Colonic mucosa (tissue), 4 donors: ENCODE measurements around the gene MT1A. TPM values are rescaled to one million over a fixed set of nuclear protein-coding genes. Genes with fewer than 3 reads are reported as not detected.

Experiments used
- DNase-seq: peaks from one replicate; pipeline ENCODE4 v3.0.0-alpha.2; 2020
- H3K27ac ChIP-seq: fragments of 200-600 bp; one replicate; pipeline ENCODE4 v1.8.0; 2021
- H3K27me3 ChIP-seq: fragments of 200-600 bp; one replicate; pipeline ENCODE4 v1.8.0; 2021
- H3K36me3 ChIP-seq: fragments of 200-600 bp; one replicate; pipeline ENCODE4 v1.8.0; 2021
- H3K4me1 ChIP-seq: fragments of 200-600 bp; one replicate; pipeline ENCODE4 v1.8.0; 2021; ENCODE audit warnings: mild to moderate bottlenecking
- H3K4me3 ChIP-seq: fragments of 200-600 bp; one replicate; pipeline ENCODE4 v1.8.0; 2021
- H3K9ac ChIP-seq, 2 donors: one replicate each; pipeline ENCODE4 v1.7.0; 2013; ENCODE audit warnings: control low read depth in 2 of 2, low read depth in 2 of 2, low read length in 2 of 2
- H3K9me3 ChIP-seq: fragments of 200-600 bp; one replicate; pipeline ENCODE4 v1.8.0; 2021
- intact Hi-C: fragments of 100-400 bp; cut with DNase I; formaldehyde crosslinking; loops from one replicate; pipeline ENCODE4 v1.14.1; 2022
- total RNA-seq, 2 donors: library from RNA; stranded (reverse); fragmentation: NEBNext Ultra II Directional in 1 of 2; extraction: Animal tissue kit (Norgen Biotek cat#: 25700) in 1 of 2; gene quantifications; one replicate each; pipeline ENCODE4 v1.2.1, GENCODE V29; 2021
- TF ChIP-seq, protein P1 (sequence below): fragments of 200-600 bp; IDR thresholded peaks from one replicate; pipeline ENCODE4 v1.8.0; 2022; ENCODE audit warnings: antibody characterized with exemption, mild to moderate bottlenecking
- donor health status: healthy.
- donor health status: DM: no; HTN: no; CAD: no.
- donor health status: DM: no; HTN: no; CAD: no.

The MT1A gene
- total RNA-seq, 2 donors from 2014 or later, result 5.5 to 10.2 TPM

DNA sequence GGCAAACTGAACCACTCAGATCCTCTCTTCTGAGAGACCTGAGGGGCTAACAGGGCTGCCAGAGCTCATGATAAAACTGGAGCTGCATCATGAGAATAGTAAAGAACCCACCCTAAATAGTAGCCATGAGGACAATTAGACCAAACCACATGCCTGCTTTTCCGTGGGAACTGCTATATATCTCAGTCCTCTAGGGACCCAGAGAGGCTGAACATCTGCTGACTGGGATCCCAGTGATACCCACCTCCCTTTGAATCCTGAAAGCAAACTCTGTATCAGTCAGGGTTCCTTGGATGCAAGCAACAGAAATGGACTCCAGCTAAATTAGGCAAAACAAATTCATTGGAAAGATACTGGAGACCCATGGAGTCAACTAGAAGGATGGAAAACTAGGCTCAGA is 50.3 kb downstream of the MT1A start:
- no peak overlapping the region for H3K9ac ChIP-seq
- no peaks in the 10 kb centered on the region for H3K9me3 ChIP-seq
- intact Hi-C loops, result no loop called here
- no peaks in the 10 kb centered on the region for H3K4me1 ChIP-seq
- no peaks in the 10 kb centered on the region for H3K27me3 ChIP-seq
- TF ChIP-seq, protein P1, sequence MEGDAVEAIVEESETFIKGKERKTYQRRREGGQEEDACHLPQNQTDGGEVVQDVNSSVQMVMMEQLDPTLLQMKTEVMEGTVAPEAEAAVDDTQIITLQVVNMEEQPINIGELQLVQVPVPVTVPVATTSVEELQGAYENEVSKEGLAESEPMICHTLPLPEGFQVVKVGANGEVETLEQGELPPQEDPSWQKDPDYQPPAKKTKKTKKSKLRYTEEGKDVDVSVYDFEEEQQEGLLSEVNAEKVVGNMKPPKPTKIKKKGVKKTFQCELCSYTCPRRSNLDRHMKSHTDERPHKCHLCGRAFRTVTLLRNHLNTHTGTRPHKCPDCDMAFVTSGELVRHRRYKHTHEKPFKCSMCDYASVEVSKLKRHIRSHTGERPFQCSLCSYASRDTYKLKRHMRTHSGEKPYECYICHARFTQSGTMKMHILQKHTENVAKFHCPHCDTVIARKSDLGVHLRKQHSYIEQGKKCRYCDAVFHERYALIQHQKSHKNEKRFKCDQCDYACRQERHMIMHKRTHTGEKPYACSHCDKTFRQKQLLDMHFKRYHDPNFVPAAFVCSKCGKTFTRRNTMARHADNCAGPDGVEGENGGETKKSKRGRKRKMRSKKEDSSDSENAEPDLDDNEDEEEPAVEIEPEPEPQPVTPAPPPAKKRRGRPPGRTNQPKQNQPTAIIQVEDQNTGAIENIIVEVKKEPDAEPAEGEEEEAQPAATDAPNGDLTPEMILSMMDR, result no peak
- H3K27ac ChIP-seq, result no peak overlapping the region
- DNase-seq, result no peak
- no peak overlapping the region for H3K4me3 ChIP-seq
- no peaks in the 10 kb centered on the region for H3K36me3 ChIP-seq

DNA sequence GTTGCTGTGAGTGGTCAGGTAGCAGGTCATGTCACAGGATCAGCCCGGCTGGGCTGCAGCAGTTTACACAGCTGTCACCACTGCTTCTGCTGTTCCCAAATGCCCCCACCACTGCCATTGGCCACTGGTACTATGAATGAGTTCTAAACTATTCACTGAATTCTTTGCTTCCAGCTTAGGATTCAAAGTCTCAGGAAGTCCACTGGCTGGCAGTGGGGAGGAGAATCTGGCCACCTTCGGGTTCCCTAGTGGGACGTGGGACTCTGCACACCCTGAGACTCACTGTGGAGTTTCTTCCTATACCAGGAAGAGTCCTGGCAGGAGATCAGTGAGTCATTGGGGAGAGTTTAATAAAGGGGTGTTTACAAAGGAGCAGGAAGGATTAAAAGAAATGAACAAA is 50.7 kb downstream of the MT1A start:
- intact Hi-C loops, result no loop called here
- no peak overlapping the region for H3K27ac ChIP-seq

More for the DNA sequence above, 50.7 kb downstream of the MT1A start:
- DNase-seq, result no peak
- no peak overlapping the region for H3K4me3 ChIP-seq
- no peaks in the 10 kb centered on the region for H3K9me3 ChIP-seq
- no peak overlapping the region for H3K9ac ChIP-seq
- TF ChIP-seq, protein P1, result no peak
- H3K4me1 ChIP-seq, result no peaks in the 10 kb centered on the region
- no peaks in the 10 kb centered on the region for H3K27me3 ChIP-seq
- no peaks in the 10 kb centered on the region for H3K36me3 ChIP-seq

Other genes with a start within 250 kb of the MT1A start
- 10 to 100 TPM; 68.7 to 92.4 TPM for gene AMFR, start 213.1 kb upstream of the MT1A start, total RNA-seq
- gene NUDT21, start 187.3 kb upstream of the MT1A start, total RNA-seq, result 100 to 1,000 TPM in 1 of 2 donors, 10 to 100 TPM in 1; 92.4 to 135 TPM
- gene OGFOD1, start 187.1 kb upstream of the MT1A start, total RNA-seq, result 10 to 100 TPM; 20.3 to 33.0 TPM
- gene BBS2, start 118.6 kb upstream of the MT1A start, total RNA-seq, result 10 to 100 TPM; 22.5 to 32.1 TPM
- not detected for gene MT4, start 73.6 kb upstream of the MT1A start, total RNA-seq
- gene MT3, start 49.1 kb upstream of the MT1A start, total RNA-seq, result 1 to 10 TPM; 3.6 to 4.0 TPM
- gene MT2A, start 30.1 kb upstream of the MT1A start, total RNA-seq, result 100 to 1,000 TPM; 239 to 320 TPM
- 100 to 1,000 TPM; 251 to 359 TPM for gene MT1E, start 12.9 kb upstream of the MT1A start, total RNA-seq
- 10 to 100 TPM; 19.0 to 21.2 TPM for gene MT1M, start 6.0 kb upstream of the MT1A start, total RNA-seq
- not detected for gene MT1B, start 13.2 kb downstream of the MT1A start, total RNA-seq
- 10 to 100 TPM; 35.5 to 40.0 TPM for gene MT1F, start 19.3 kb downstream of the MT1A start, total RNA-seq
- gene MT1G, start 29.4 kb downstream of the MT1A start, total RNA-seq, result 100 to 1,000 TPM; 243 to 995 TPM
- 100 to 1,000 TPM in 1 of 2 donors, 10 to 100 TPM in 1; 43.8 to 180 TPM for gene MT1H, start 31.1 kb downstream of the MT1A start, total RNA-seq
- gene MT1X, start 43.8 kb downstream of the MT1A start, total RNA-seq, result 100 to 1,000 TPM; 112 to 149 TPM
- 10 to 100 TPM; 33.0 to 79.2 TPM for gene NUP93, start 91.5 kb downstream of the MT1A start, total RNA-seq
- gene SLC12A3, start 226.5 kb downstream of the MT1A start, total RNA-seq, result not detected